ENCODE measurements around the gene SCYGR2.

SCYGR2 gene

GRCh38 chr2:227597036-227597435 is 1.7 kb upstream of the SCYGR2 start:
- TF ChIP-seq, protein P1, sequence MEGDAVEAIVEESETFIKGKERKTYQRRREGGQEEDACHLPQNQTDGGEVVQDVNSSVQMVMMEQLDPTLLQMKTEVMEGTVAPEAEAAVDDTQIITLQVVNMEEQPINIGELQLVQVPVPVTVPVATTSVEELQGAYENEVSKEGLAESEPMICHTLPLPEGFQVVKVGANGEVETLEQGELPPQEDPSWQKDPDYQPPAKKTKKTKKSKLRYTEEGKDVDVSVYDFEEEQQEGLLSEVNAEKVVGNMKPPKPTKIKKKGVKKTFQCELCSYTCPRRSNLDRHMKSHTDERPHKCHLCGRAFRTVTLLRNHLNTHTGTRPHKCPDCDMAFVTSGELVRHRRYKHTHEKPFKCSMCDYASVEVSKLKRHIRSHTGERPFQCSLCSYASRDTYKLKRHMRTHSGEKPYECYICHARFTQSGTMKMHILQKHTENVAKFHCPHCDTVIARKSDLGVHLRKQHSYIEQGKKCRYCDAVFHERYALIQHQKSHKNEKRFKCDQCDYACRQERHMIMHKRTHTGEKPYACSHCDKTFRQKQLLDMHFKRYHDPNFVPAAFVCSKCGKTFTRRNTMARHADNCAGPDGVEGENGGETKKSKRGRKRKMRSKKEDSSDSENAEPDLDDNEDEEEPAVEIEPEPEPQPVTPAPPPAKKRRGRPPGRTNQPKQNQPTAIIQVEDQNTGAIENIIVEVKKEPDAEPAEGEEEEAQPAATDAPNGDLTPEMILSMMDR (IDR thresholded peaks at IDR 0.05; ENCODE audit: low read depth, low read length), result no peak
- no peak for DNase-seq (ENCODE audit: extremely low read depth, low read depth)

DNA sequence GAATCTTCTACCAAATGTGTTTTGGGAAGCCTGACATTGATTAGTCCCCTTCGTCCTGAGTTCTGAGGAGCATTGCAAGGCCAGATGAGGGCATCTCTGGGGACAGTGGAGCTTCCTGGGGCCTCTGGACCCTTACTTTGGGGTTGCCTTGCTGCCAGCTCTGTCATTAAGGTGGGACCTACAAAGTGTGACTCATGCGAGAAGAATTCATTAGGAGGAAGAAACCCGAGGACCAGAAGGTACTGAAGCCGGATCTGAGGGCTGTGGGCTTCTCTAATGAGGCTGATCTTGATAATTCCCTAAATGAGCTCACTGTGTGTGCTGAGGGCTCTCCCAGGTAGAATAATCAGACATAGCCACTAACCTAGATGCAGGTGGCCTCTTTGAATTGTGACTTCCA is 695 bp upstream of the SCYGR2 start:
- TF ChIP-seq, protein P1 (IDR thresholded peaks at IDR 0.05; ENCODE audit: low read depth, low read length), result no peak
- no peak for DNase-seq (ENCODE audit: extremely low read depth, low read depth)

DNA sequence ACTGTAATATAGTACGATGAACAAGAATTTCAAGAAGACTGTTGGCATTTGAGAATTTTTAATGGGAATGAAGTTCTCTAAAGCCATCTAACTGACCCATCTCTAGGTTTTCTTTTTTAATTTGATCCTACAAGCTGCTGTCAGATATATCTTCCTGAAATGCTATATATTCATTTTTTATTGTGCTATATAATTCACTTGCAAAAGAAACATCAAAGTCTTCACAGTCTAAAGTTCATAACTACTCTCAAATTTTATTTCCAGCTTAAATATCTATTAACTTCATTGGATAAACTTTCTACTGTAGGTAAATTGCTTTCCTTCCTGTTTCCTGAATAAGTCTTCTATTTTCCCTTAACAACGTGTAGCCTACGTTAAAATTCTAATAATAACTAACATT is 3.7 kb downstream of the SCYGR2 start:
- TF ChIP-seq, protein P1 (IDR thresholded peaks at IDR 0.05; ENCODE audit: low read depth, low read length), result no peak
- no peak for DNase-seq (ENCODE audit: extremely low read depth, low read depth)

- TF ChIP-seq, protein P1 (IDR thresholded peaks at IDR 0.05; ENCODE audit: low read depth, low read length), result no peak
- no peak for DNase-seq (ENCODE audit: extremely low read depth, low read depth)
Observed at GRCh38 chr2:227606476-227606875, 7.8 kb downstream of the SCYGR2 start.

GRCh38 chr2:227607941-227608340 is 9.2 kb downstream of the SCYGR2 start:
- no peak for DNase-seq (ENCODE audit: extremely low read depth, low read depth)
- TF ChIP-seq, protein P1 (IDR thresholded peaks at IDR 0.05; ENCODE audit: low read depth, low read length), result no peak

DNA sequence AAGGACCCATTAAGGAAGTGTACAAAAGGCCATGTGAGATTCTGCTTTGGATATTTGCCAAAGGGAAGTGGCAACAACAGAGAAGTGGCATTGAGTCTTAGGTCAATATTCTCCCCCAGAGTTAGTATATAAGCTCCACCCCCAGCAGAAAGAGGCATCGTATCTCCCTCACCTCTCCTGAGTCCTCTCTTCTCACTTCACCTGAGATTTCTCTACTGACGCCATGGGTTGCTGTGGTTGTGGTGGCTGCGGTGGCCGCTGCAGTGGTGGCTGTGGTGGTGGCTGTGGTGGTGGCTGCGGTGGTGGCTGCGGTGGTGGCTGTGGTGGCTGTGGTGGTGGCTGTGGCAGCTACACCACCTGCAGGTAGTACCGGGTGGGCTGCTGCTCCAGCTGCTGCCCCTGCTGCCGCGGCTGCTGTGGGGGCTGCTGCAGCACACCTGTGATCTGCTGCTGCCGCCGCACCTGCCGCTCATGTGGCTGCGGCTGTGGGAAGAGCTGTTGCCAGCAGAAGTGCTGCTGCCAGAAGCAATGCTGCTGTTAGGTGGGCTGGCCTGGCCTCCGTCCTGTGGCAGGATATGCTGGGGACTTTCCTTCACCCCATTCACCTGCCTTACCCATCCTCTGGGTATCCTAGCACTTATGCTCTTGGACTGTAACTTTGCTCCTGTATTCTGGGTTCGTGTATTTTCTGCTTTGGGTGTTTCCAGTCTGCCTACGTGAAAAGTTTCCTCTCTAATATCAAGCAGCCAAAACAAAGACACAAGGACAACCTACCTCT is 10.1 kb downstream of the SCYGR2 start:
- DNase-seq (ENCODE audit: extremely low read depth, low read depth), result no peak
- TF ChIP-seq, protein P1 (IDR thresholded peaks at IDR 0.05; ENCODE audit: low read depth, low read length), result no peak

- DNase-seq (ENCODE audit: extremely low read depth, low read depth), result no peak
- TF ChIP-seq, protein P1 (IDR thresholded peaks at IDR 0.05; ENCODE audit: low read depth, low read length), result no peak
Observed at GRCh38 chr2:227610123-227610522, 11.4 kb downstream of the SCYGR2 start.

Measured in AG09319 (cell line).